Effector memory CD8-positive, alpha-beta T cell (primary cell): ENCODE measurements around the gene RCHY1.
A peak's percentile ranks its signal among the peaks of the same experiment; 100 is the strongest.
"Not testable (repeated sequence)": the region's sequence is repeated elsewhere in the genome, so short reads cannot be mapped to it uniquely, and the experiment has no call there.

Experiments
- ATAC-seq: fragments of 150-1000 bp; cut with Tn5 transposase; replicated peaks from 2 replicates; pipeline ENCODE4 v1.10.0; 2021; ENCODE audit warnings: mild to moderate bottlenecking, moderate library complexity
- DNase-seq, 3 experiments: peaks; one replicate each; pipeline ENCODE4 v3.0.0; 2021
- H3K27ac Mint-ChIP-seq, 2 donors: one replicate each; pipeline ENCODE4 v1.8.0; 2022; ENCODE audit warnings: mild to moderate bottlenecking in 2 of 2, mixed read lengths in 2 of 2, moderate library complexity in 2 of 2
- H3K27me3 Mint-ChIP-seq, 2 donors: one replicate each; pipeline ENCODE4 v1.8.0; 2022; ENCODE audit warnings: mixed read lengths in 2 of 2
- H3K36me3 Mint-ChIP-seq: one replicate; pipeline ENCODE4 v1.8.0; 2022; ENCODE audit warnings: mild to moderate bottlenecking, moderate library complexity, mixed read lengths; ENCODE audit not compliant: insufficient read depth
- H3K4me1 Mint-ChIP-seq, 2 donors: one replicate each; pipeline ENCODE4 v1.8.0; 2022; ENCODE audit warnings: low read depth in 2 of 2, mixed read lengths in 2 of 2
- H3K4me3 Mint-ChIP-seq, 2 donors: one replicate each; pipeline ENCODE4 v1.8.0; 2022; ENCODE audit warnings: mild to moderate bottlenecking in 2 of 2, mixed read lengths in 2 of 2, moderate library complexity in 2 of 2
- H3K9me3 Mint-ChIP-seq, 2 donors: one replicate each; pipeline ENCODE4 v1.8.0; 2022; ENCODE audit warnings: mixed read lengths in 2 of 2

RCHY1 gene

DNA sequence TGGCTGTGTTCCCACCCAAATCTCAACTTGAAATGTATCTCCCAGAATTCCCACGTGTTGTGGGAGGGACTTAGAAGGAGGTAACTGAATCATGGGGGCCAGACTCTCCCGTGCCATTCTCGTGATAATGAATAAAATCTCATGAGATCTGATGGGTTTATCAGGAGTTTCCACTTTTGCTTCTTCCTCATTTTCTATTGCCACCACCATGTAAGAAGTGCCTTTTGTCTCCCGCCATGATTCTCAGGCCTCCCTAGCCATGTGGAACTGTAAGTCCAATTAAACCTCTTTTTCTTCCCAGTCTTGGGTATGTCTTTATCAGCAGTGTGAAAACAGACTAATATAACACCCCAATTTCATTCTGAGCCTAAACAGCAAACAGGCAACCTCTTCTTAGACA is 4.6 kb downstream of the RCHY1 start:
- H3K4me3 Mint-ChIP-seq, result peak overlapping the region in 1 of 2 donors; percentile 7
- H3K36me3 Mint-ChIP-seq, result peaks cover 38% of the 10 kb centered on the region
- peak overlapping the region; percentile 2 to 56 for H3K27ac Mint-ChIP-seq
- ATAC-seq, H3K27me3 Mint-ChIP-seq, DNase-seq, H3K9me3 Mint-ChIP-seq: not testable (repeated sequence)
- peaks cover 24 to 46% of the 10 kb centered on the region in 2 donors for H3K4me1 Mint-ChIP-seq

DNA sequence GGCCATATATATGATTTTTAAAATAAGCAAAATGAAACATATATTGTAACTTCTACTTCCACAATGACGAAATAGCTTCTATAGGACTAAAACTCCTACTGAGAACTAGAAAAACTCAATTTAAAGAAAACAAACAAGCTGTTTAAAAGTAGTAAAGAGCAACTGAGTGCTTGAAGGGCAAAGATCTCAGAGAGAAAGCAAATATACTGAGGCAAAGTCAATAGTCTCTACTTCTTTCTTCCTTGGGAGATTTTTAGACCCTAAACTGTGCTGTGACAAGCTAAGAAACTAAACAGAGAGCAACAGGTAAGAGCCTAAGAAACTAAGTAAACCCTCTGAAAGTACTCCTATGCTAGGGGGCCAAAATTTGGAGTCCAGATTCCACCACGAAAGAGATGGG is 8.6 kb downstream of the RCHY1 start:
- Mint-ChIP-seq H3K27me3 (no peaks in the 10 kb centered on the region), H3K36me3 (peaks cover 61% of the 10 kb centered on the region), H3K4me3 (no peak overlapping the region), H3K27ac (peak overlapping the region; percentile 50 to 53), H3K4me1 (peaks cover 15 to 43% of the 10 kb centered on the region in 2 donors), H3K9me3 (no peaks in the 10 kb centered on the region)
- no peak for ATAC-seq
- no peak for DNase-seq

- Mint-ChIP-seq H3K4me3 (no peak overlapping the region), H3K27ac (no peak overlapping the region), H3K9me3 (peaks cover 0 to 2% of the 10 kb centered on the region in 2 donors), H3K36me3 (peaks cover 68% of the 10 kb centered on the region), H3K27me3 (no peaks in the 10 kb centered on the region), H3K4me1 (peaks cover 8 to 44% of the 10 kb centered on the region in 2 donors)
- DNase-seq, result no peak
- ATAC-seq, result no peak
Measured at GRCh38 chr4:75502671-75503070, 11.5 kb downstream of the RCHY1 start.

- no peaks in the 10 kb centered on the region for H3K27me3 Mint-ChIP-seq
- peaks cover 0 to 2% of the 10 kb centered on the region in 2 donors for H3K9me3 Mint-ChIP-seq
- DNase-seq (no peak), ATAC-seq (no peak)
- peaks cover 11 to 46% of the 10 kb centered on the region in 2 donors for H3K4me1 Mint-ChIP-seq
- no peak overlapping the region for H3K27ac Mint-ChIP-seq
- H3K4me3 Mint-ChIP-seq, result no peak overlapping the region
- H3K36me3 Mint-ChIP-seq, result peaks cover 58% of the 10 kb centered on the region
Measured at GRCh38 chr4:75499900-75500299, 14.3 kb downstream of the RCHY1 start.

- H3K4me3 Mint-ChIP-seq, result no peak overlapping the region
- H3K27ac Mint-ChIP-seq, result peak overlapping the region; percentile 15 to 89
- H3K27me3 Mint-ChIP-seq, result no peaks in the 10 kb centered on the region
- no peak for DNase-seq
- ATAC-seq, result no peak
- H3K4me1 Mint-ChIP-seq, result peaks cover 11 to 55% of the 10 kb centered on the region in 2 donors
- H3K36me3 Mint-ChIP-seq, result peaks cover 58% of the 10 kb centered on the region
- peaks cover 0 to 2% of the 10 kb centered on the region in 2 donors for H3K9me3 Mint-ChIP-seq
Measured at GRCh38 chr4:75498041-75498440, 16.2 kb downstream of the RCHY1 start.

GRCh38 chr4:75497133-75497532 is 17.1 kb downstream of the RCHY1 start:
- H3K36me3 Mint-ChIP-seq, result peaks cover 54% of the 10 kb centered on the region
- no peaks in the 10 kb centered on the region for H3K27me3 Mint-ChIP-seq
- ATAC-seq (no peak), DNase-seq (no peak)
- H3K4me3 Mint-ChIP-seq, result no peak overlapping the region
- H3K9me3 Mint-ChIP-seq, result peaks cover 0 to 2% of the 10 kb centered on the region in 2 donors
- H3K27ac Mint-ChIP-seq, result peak overlapping the region in 1 of 2 donors; percentile 89
- H3K4me1 Mint-ChIP-seq, result peaks cover 11 to 54% of the 10 kb centered on the region in 2 donors

GRCh38 chr4:75496406-75496805 is 17.8 kb downstream of the RCHY1 start:
- peak overlapping the region in 1 of 2 donors; percentile 89 for H3K27ac Mint-ChIP-seq
- H3K36me3 Mint-ChIP-seq, result peaks cover 52% of the 10 kb centered on the region
- H3K9me3 Mint-ChIP-seq, result peaks cover 0 to 2% of the 10 kb centered on the region in 2 donors

DNA sequence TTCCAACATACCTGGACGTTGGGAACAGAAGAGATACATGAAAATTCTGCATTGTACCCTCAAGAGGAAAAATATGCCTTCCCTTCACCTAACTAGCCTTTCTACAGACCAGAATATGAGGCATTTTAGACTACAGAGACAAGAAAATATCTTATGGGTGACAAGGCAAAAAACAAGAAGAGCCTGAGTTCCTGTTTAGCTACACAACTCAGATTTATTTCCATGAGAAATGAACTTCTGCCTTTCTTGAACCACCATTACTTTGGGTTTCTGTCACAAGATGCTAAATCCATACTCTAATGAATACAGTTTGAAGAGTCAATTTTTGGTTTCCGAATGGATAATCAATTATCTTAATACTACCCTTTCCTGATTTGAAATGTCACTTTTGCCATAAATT is 18.7 kb downstream of the RCHY1 start:
- DNase-seq (no peak), ATAC-seq (no peak)
- Mint-ChIP-seq H3K27ac (no peak overlapping the region), H3K36me3 (peaks cover 57% of the 10 kb centered on the region), H3K4me1 (peaks cover 11 to 54% of the 10 kb centered on the region in 2 donors), H3K4me3 (no peak overlapping the region), H3K9me3 (peaks cover 0 to 2% of the 10 kb centered on the region in 2 donors), H3K27me3 (no peaks in the 10 kb centered on the region)

More at GRCh38 chr4:75496406-75496805, 17.8 kb downstream of the RCHY1 start:
- Mint-ChIP-seq H3K27me3 (no peaks in the 10 kb centered on the region), H3K4me3 (no peak overlapping the region), H3K4me1 (peaks cover 11 to 54% of the 10 kb centered on the region in 2 donors)
- DNase-seq (no peak), ATAC-seq (no peak)

GRCh38 chr4:75494563-75494962 is 19.6 kb downstream of the RCHY1 start:
- DNase-seq (no peak), ATAC-seq (no peak)
- Mint-ChIP-seq H3K27me3 (no peaks in the 10 kb centered on the region), H3K4me3 (no peak overlapping the region), H3K27ac (peak overlapping the region in 1 of 2 donors; percentile 44), H3K9me3 (peaks cover 0 to 2% of the 10 kb centered on the region in 2 donors), H3K36me3 (peaks cover 64% of the 10 kb centered on the region), H3K4me1 (peaks cover 11 to 51% of the 10 kb centered on the region in 2 donors)

DNA sequence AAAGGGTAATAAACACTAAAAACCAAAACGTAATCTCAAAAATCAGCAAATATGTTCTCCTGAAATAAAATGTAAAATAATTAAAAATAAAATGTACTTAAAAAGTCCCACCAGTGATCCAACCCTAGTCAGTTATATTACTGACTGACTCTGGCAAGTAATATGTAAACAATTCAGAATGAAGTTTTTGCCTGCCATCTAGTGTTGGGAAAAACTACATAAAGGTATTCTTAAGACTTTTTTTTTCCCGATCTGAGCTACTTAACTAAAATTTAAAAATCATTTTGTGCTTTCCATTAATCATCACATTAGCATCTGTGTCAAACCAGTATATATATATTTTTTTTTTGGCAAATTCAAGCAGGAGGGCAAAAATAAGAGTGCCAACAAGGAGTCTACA is 24.0 kb downstream of the RCHY1 start:
- DNase-seq, result no peak
- Mint-ChIP-seq H3K4me1 (peaks cover 0 to 12% of the 10 kb centered on the region in 2 donors), H3K36me3 (peaks cover 63% of the 10 kb centered on the region), H3K4me3 (no peak overlapping the region), H3K27ac (no peak overlapping the region), H3K9me3 (no peaks in the 10 kb centered on the region), H3K27me3 (no peaks in the 10 kb centered on the region)
- ATAC-seq, result no peak

GRCh38 chr4:75484190-75484589 is 30.0 kb downstream of the RCHY1 start:
- H3K4me1 Mint-ChIP-seq, result peaks cover 0 to 4% of the 10 kb centered on the region in 2 donors
- no peak overlapping the region for H3K4me3 Mint-ChIP-seq
- no peaks in the 10 kb centered on the region for H3K27me3 Mint-ChIP-seq
- no peaks in the 10 kb centered on the region for H3K9me3 Mint-ChIP-seq
- H3K27ac Mint-ChIP-seq, result no peak overlapping the region
- peaks cover 63% of the 10 kb centered on the region for H3K36me3 Mint-ChIP-seq
- ATAC-seq, result no peak
- no peak for DNase-seq

- H3K9me3 Mint-ChIP-seq, result no peaks in the 10 kb centered on the region
- no peak for DNase-seq
Measured at GRCh38 chr4:75477201-75477600, 37.0 kb downstream of the RCHY1 start.

DNA sequence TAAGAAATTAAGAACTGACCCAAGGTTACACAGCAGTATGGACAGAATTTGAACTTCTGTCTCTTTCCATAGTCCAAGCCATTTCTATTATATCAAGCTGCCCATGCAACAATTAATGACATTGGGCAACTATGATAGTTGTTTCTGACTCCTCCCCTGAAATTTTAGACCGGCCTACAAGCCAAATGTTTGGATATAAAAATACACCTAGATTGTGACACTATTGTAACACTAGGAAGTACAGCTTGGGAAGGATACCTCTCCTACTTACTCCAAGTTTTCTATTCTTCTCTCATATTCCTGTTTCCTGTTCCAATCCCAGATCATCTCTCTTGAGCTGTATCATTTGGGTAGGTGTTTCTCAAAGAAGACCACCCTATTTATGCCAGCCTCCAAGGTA is 43.5 kb downstream of the RCHY1 start:
- Mint-ChIP-seq H3K9me3 (no peaks in the 10 kb centered on the region), H3K27me3 (no peaks in the 10 kb centered on the region), H3K27ac (peak overlapping the region in 1 of 2 donors; percentile 1), H3K4me1 (no peaks in the 10 kb centered on the region), H3K36me3 (peaks cover 6% of the 10 kb centered on the region), H3K4me3 (no peak overlapping the region)
- no peak for ATAC-seq
- DNase-seq, result no peak

More at GRCh38 chr4:75477201-75477600, 37.0 kb downstream of the RCHY1 start:
- H3K4me1 Mint-ChIP-seq, result peaks cover 0 to 6% of the 10 kb centered on the region in 2 donors
- no peak overlapping the region for H3K4me3 Mint-ChIP-seq
- H3K36me3 Mint-ChIP-seq, result peaks cover 46% of the 10 kb centered on the region
- no peaks in the 10 kb centered on the region for H3K27me3 Mint-ChIP-seq
- peak overlapping the region; percentile 14 to 50 for H3K27ac Mint-ChIP-seq
- no peak for ATAC-seq

- Mint-ChIP-seq H3K4me1 (no peaks in the 10 kb centered on the region), H3K27me3 (no peaks in the 10 kb centered on the region), H3K27ac (no peak overlapping the region), H3K9me3 (peaks cover 0 to 3% of the 10 kb centered on the region in 2 donors), H3K36me3 (peaks cover 2% of the 10 kb centered on the region), H3K4me3 (no peak overlapping the region)
- no peak for DNase-seq
- no peak for ATAC-seq
Measured at GRCh38 chr4:75469896-75470295, 44.3 kb downstream of the RCHY1 start.
